Keratinocyte (primary cell): ENCODE results near the gene MAVS.

ENCODE experiments used
- CTCF ChIP-seq, 3 experiments: IDR thresholded peaks in 1 of 3; conservative IDR thresholded peaks in 1 of 3; optimal IDR thresholded peaks in 1 of 3; 2 replicates in 2 of 3; 3 replicates in 1 of 3; pipeline versions ENCODE3 to v1.5.1; 2011; ENCODE audit warnings: low read length in 3 of 3, mild to moderate bottlenecking in 3 of 3, moderate library complexity in 2 of 3, control low read depth in 1 of 3, inconsistent platforms in 1 of 3; ENCODE audit not compliant: insufficient read depth in 2 of 3; ENCODE audit errors: extremely low read depth in 1 of 3
- EZH2 ChIP-seq: IDR thresholded peaks from one replicate; pipeline ENCODE4 v1.6.1; 2012; ENCODE audit warnings: inconsistent platforms, mild to moderate bottlenecking, low read length, moderate library complexity

GRCh38 chr20:3825526-3825925, 21.1 kb upstream of the MAVS start:
- TF ChIP-seq CTCF (optimal IDR thresholded peaks at IDR 0.05 in 1 of 3, IDR thresholded peaks at IDR 0.05 in 1 of 3, conservative IDR thresholded peaks at IDR 0.05 in 1 of 3; ENCODE audit: extremely low read depth in 1 of 3, insufficient read depth in 2 of 3, low read length in 3 of 3), result no peak
- no peak for TF ChIP-seq EZH2
